Suppressor macrophage (primary cell): Measurements from ENCODE around the gene SMAD9.

Experiments
- DNase-seq, 4 experiments: peaks; one replicate each; pipeline ENCODE4 v3.0.0-alpha.2; 2020 to 2022

Gene SMAD9

GRCh38 chr13:36817996-36818803 lies 101.8 kb downstream of the SMAD9 start:
- no peak for DNase-seq

- peak in 3 of 4 experiments; percentile 23 to 25 (median 23) for DNase-seq
Observed at GRCh38 chr13:36815062-36815461, 105.0 kb downstream of the SMAD9 start.

- DNase-seq: peak; percentile 29 to 56 (median 44)
Observed at GRCh38 chr13:36814465-36814864, 105.6 kb downstream of the SMAD9 start.

- no peak for DNase-seq
Observed at GRCh38 chr13:36813225-36813624, 106.8 kb downstream of the SMAD9 start.

- DNase-seq: no peak
Observed at GRCh38 chr13:36807616-36808015, 112.4 kb downstream of the SMAD9 start.

GRCh38 chr13:36806102-36806501 lies 113.9 kb downstream of the SMAD9 start:
- DNase-seq: peak in 2 of 4 experiments; percentile 3 to 7

GRCh38 chr13:36804588-36804987 lies 115.5 kb downstream of the SMAD9 start:
- DNase-seq: no peak

GRCh38 chr13:36801035-36801434 lies 119.0 kb downstream of the SMAD9 start:
- DNase-seq: no peak

GRCh38 chr13:36796052-36796451 lies 124.0 kb downstream of the SMAD9 start:
- no peak for DNase-seq

GRCh38 chr13:36795463-36795862 lies 124.6 kb downstream of the SMAD9 start:
- no peak for DNase-seq
